ENCODE measurements around the gene PARD3.
"Not testable (repeated sequence)": the region's sequence is repeated elsewhere in the genome, so short reads cannot be mapped to it uniquely, and the experiment has no call there.

The PARD3 gene

DNA sequence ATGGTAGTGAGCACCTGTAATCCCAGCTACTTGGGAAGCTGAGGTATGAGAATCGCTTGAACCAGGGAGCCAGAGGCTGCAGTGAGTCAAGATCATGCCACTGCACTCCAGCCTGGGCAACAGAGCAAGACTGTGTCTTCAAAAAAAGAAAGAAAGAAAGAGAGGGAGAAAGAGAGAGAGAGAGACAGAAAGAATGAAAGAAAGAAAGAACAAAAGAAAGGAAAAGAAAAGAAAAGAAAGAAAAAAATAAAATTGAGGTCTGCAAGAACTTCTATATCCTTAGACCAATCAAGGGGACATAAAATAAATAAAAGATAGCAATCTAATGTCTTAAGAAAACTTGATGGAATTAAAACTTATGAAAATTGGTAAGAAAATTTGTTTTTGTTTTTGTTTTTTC, 34.9 kb upstream of the PARD3 start:
- Histone ChIP-seq H3K27ac (ENCODE audit: poor library complexity, severe bottlenecking) (no peak overlapping the region), H3K27me3 (ENCODE audit: insufficient read depth, poor library complexity, severe bottlenecking) (no peaks in the 10 kb centered on the region), H3K4me3 (ENCODE audit: severe bottlenecking) (no peak overlapping the region), H3K9me3 (ENCODE audit: severe bottlenecking) (no peaks in the 10 kb centered on the region), H3K4me1 (ENCODE audit: insufficient read depth, poor library complexity, severe bottlenecking) (no peaks in the 10 kb centered on the region), H3K36me3 (ENCODE audit: low read depth) (no peaks in the 10 kb centered on the region)
- TF ChIP-seq, protein P1, sequence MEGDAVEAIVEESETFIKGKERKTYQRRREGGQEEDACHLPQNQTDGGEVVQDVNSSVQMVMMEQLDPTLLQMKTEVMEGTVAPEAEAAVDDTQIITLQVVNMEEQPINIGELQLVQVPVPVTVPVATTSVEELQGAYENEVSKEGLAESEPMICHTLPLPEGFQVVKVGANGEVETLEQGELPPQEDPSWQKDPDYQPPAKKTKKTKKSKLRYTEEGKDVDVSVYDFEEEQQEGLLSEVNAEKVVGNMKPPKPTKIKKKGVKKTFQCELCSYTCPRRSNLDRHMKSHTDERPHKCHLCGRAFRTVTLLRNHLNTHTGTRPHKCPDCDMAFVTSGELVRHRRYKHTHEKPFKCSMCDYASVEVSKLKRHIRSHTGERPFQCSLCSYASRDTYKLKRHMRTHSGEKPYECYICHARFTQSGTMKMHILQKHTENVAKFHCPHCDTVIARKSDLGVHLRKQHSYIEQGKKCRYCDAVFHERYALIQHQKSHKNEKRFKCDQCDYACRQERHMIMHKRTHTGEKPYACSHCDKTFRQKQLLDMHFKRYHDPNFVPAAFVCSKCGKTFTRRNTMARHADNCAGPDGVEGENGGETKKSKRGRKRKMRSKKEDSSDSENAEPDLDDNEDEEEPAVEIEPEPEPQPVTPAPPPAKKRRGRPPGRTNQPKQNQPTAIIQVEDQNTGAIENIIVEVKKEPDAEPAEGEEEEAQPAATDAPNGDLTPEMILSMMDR (IDR thresholded peaks at IDR 0.05; ENCODE audit: poor library complexity, severe bottlenecking) = no peak
- DNase-seq (ENCODE audit: low spot score) = no peak
- no peak for ATAC-seq (ENCODE audit: low read depth)

DNA sequence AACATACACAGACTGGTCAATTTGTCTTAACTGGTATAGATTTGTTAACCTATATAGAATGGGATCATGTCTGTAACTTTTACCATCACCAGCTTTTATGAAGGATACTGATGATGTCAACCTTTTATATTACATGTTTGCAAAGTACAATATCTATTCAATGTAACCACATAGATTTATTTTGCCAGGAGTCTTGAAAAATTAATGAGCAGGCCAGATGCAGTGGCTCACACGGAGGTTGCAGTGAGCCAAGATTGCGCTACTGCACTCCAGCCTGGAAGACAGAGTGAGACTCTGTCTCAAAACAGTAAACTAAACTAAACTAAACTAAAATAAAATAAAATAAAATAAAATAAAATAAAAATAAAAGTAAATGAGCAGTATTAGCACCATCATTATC, 30.0 kb upstream of the PARD3 start:
- Histone ChIP-seq H3K4me3 (ENCODE audit: severe bottlenecking) (no peak overlapping the region), H3K27ac (ENCODE audit: poor library complexity, severe bottlenecking) (no peak overlapping the region), H3K27me3 (ENCODE audit: insufficient read depth, poor library complexity, severe bottlenecking) (no peaks in the 10 kb centered on the region), H3K36me3 (ENCODE audit: low read depth) (no peaks in the 10 kb centered on the region), H3K9me3 (ENCODE audit: severe bottlenecking) (no peaks in the 10 kb centered on the region), H3K4me1 (ENCODE audit: insufficient read depth, poor library complexity, severe bottlenecking) (no peaks in the 10 kb centered on the region)
- ATAC-seq (ENCODE audit: low read depth) = no peak
- DNase-seq (ENCODE audit: low spot score) = no peak
- TF ChIP-seq, protein P1 (IDR thresholded peaks at IDR 0.05; ENCODE audit: poor library complexity, severe bottlenecking) = no peak

DNA sequence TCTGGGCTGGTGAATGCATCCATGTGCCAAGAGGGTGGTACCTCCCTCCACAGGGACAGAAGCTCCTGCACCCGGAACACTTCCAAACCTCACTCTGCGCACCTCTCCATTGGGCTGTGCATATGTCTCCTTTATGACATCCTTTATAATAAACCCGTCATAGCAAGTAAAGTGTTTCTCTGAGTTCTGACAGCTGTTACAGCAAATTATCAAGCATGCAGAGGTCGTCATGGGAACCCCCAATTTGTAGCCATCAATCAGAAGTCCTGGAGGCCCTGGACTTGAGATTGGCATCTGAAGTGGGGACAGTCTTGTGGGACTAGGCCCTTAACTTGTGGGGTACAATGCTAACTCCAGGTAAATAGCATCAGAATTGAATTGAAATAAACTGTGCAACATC, 29.4 kb upstream of the PARD3 start:
- TF ChIP-seq, protein P1 (IDR thresholded peaks at IDR 0.05; ENCODE audit: poor library complexity, severe bottlenecking) = no peak
- ATAC-seq (ENCODE audit: low read depth) (no peak), DNase-seq (ENCODE audit: low spot score) (no peak)
- H3K36me3 ChIP-seq (ENCODE audit: low read depth) = no peaks in the 10 kb centered on the region
- H3K27ac ChIP-seq (ENCODE audit: poor library complexity, severe bottlenecking) = no peak overlapping the region
- H3K4me3 ChIP-seq (ENCODE audit: severe bottlenecking) = no peak overlapping the region
- no peaks in the 10 kb centered on the region for H3K27me3 ChIP-seq (ENCODE audit: insufficient read depth, poor library complexity, severe bottlenecking)
- no peaks in the 10 kb centered on the region for H3K4me1 ChIP-seq (ENCODE audit: insufficient read depth, poor library complexity, severe bottlenecking)
- no peaks in the 10 kb centered on the region for H3K9me3 ChIP-seq (ENCODE audit: severe bottlenecking)

DNA sequence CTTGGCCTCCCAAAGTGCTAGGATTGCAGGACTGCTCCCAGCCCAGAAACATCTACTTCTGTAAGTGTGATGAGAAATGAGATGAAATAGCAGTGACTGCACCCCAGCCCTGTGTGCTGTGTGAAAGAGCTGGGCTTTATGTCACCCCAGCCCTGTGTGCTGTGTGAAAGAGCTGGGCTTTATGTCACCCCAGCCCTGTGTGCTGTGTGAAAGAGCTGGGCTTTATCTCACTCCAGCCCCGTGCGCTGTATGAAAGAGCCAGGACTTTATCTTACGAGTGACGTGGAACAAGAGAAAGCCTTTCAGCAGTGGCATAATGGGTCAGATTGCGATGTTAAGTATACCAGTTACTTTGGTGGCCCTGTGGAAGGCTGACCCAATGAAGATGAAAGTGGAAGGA, 28.4 kb upstream of the PARD3 start:
- not testable (repeated sequence) for H3K27me3 ChIP-seq (ENCODE audit: insufficient read depth, poor library complexity, severe bottlenecking); DNase-seq (ENCODE audit: low spot score); H3K4me3 ChIP-seq (ENCODE audit: severe bottlenecking); ATAC-seq (ENCODE audit: low read depth); H3K9me3 ChIP-seq (ENCODE audit: severe bottlenecking); H3K4me1 ChIP-seq (ENCODE audit: insufficient read depth, poor library complexity, severe bottlenecking); H3K27ac ChIP-seq (ENCODE audit: poor library complexity, severe bottlenecking); H3K36me3 ChIP-seq (ENCODE audit: low read depth)

DNA sequence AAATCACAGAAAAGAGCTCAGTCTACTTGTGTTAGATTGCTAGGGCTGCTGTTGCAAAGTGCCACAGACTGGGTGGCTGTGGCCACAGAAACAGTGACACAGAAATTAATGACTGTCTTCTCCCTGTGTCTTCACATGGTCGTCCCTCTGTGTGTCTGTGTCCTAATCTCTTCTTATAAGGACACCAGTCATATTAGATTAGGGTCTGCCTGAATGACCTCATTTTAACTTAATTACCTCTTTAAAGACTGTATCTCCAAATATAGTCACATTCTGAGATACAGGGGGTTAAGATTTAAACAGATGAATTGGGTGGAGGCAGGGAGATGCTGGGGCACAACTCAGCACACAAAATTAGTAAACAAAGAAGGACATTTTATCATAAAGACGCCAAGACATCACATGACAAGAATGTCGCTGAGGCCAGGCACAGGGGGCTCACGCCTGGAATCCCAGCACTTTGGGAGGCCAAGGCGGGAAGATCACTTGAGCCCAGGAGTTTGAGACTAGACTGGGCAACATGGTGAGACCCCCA, 23.3 kb upstream of the PARD3 start:
- ATAC-seq (ENCODE audit: low read depth) (no peak), DNase-seq (ENCODE audit: low spot score) (no peak)
- TF ChIP-seq, protein P1 (IDR thresholded peaks at IDR 0.05; ENCODE audit: poor library complexity, severe bottlenecking) = no peak
- Histone ChIP-seq H3K4me1 (ENCODE audit: insufficient read depth, poor library complexity, severe bottlenecking) (no peaks in the 10 kb centered on the region), H3K36me3 (ENCODE audit: low read depth) (no peaks in the 10 kb centered on the region), H3K4me3 (ENCODE audit: severe bottlenecking) (no peak overlapping the region), H3K9me3 (ENCODE audit: severe bottlenecking) (no peaks in the 10 kb centered on the region), H3K27ac (ENCODE audit: poor library complexity, severe bottlenecking) (no peak overlapping the region), H3K27me3 (ENCODE audit: insufficient read depth, poor library complexity, severe bottlenecking) (no peaks in the 10 kb centered on the region)
